GM19328 (cell line): ENCODE data around the gene LRRC72.

ENCODE experiments used
- ATAC-seq: cut with Tn5 transposase; IDR thresholded peaks from one replicate; pipeline ENCODE4 v1.9.1; 2021; ENCODE audit warnings: mild to moderate bottlenecking, moderate library complexity; ENCODE audit not compliant: unreplicated experiment

Gene LRRC72

DNA sequence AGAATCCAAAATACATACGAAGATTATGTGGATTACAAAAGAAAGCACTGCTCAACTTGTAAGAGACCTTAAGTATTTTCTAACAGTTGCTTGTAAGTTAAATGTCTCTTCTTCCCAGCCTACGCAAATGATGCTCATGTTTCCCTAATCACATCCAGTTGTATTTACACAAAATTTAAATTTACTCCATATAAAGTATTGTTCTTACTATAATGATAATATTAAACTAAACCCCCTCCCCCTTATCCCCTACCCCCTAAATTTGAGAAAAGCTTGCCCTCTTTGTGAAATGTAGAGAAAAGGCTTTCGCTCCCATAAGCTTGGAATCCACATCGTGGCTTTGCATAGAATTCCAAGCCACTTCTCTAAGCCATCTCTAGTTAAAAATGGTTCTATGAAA, 89.5 kb downstream of the LRRC72 start:
- ATAC-seq, result no peak

DNA sequence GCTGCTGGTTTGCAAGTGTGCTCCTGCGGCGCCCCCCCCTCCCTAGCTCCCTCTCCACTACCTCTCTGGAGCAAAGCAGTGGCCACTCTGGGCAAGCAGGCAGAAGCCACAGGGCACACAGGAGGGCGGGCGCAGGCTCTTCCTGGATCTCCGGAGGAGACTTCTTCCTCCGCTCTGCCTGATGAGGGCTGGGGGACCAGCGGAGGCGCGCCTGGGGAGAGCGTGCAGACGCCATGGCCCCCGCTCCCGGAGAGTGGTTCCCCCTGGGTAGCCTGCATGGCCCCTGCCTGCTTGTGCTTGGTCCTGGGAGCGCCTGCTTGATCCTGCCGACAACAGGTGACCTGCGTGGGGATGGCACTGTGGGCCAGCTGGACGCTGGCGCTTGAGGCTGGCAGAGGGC, 89.9 kb downstream of the LRRC72 start:
- no peak for ATAC-seq

DNA sequence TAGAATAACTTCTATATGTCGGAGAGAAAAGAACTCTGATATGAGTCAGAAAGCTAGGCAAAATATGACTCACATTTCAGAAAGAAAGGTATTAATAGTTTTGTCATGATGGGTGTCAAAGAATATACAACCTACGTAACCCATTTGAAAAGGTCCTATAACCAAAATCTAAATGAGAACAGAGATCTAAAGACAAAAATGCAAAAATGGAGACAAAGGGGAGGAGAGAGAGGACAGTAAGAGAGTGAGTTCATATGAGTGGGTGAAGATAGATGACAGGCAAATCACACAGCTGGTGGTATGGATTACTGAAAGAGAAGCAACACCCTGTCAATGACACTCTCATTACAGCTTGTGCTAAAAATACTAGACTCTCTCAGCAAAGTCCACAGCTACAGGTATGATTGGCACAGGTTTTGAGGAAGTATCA, 93.4 kb downstream of the LRRC72 start:
- ATAC-seq, result peak; percentile 92

DNA sequence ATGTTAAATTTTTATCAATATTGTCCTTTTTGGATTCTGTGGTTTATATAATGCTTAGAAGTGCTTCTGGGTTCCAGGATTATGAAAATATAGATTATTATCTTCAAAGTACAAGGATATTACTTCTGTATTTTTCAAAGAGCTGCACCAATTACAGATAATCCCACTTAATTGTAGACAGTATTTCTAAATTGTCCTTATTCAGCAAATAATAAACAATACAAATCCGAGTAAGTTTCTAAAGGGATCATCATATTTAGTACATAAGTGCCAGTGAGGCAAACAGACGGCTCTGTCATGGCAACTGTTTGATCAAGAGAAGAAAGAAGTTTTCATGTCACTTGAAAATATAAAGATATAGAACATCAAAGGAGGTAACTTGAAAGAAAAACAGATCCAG, 99.8 kb downstream of the LRRC72 start:
- ATAC-seq, result no peak

DNA sequence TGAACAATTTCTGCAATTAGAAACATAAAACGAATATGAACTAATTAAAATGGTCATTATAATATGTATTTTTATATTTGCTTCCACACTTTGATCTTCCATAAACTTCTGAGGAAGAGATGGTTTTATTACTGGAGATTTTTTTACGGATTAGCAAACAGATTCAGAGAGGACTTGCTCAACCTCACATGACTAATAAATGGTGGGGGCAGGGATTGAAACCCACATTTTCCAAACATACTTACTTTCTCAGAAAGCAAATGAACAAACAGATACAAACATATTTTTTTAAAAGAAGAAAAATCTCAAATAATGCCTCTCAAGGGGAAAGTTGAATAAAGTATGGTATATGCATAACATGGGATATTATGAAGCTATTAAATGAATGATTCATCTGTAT, 100.6 kb downstream of the LRRC72 start:
- ATAC-seq, result no peak

DNA sequence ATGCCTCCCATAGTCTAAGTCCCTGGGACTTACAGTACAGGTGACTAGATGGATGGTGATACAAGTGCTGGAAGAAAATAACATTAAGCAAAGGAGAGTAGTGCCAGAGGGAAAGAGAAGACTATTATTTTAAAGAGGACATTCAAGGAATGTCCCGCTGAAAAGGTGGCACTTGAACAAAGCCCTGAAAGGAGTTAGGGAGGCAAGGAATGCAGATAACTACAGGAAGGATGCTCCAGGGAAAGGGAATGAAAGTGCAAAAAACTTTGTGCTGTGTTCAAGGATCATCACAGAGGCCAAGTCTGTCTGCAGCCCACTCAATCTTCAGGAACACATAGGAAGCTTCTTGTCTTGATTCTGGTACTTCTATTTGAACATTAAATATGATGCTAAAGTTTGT, 104.0 kb downstream of the LRRC72 start:
- ATAC-seq, result no peak
